GM19397 (cell line): ENCODE results near the gene MATN3.
"Not testable (repeated sequence)": the region's sequence is repeated elsewhere in the genome, so short reads cannot be mapped to it uniquely, and the experiment has no call there.

Experiments
- ATAC-seq: cut with Tn5 transposase; IDR thresholded peaks from one replicate; pipeline ENCODE4 v1.9.1; 2021; ENCODE audit warnings: mild to moderate bottlenecking, moderate library complexity; ENCODE audit not compliant: unreplicated experiment

Gene MATN3, protein sequence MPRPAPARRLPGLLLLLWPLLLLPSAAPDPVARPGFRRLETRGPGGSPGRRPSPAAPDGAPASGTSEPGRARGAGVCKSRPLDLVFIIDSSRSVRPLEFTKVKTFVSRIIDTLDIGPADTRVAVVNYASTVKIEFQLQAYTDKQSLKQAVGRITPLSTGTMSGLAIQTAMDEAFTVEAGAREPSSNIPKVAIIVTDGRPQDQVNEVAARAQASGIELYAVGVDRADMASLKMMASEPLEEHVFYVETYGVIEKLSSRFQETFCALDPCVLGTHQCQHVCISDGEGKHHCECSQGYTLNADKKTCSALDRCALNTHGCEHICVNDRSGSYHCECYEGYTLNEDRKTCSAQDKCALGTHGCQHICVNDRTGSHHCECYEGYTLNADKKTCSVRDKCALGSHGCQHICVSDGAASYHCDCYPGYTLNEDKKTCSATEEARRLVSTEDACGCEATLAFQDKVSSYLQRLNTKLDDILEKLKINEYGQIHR

DNA sequence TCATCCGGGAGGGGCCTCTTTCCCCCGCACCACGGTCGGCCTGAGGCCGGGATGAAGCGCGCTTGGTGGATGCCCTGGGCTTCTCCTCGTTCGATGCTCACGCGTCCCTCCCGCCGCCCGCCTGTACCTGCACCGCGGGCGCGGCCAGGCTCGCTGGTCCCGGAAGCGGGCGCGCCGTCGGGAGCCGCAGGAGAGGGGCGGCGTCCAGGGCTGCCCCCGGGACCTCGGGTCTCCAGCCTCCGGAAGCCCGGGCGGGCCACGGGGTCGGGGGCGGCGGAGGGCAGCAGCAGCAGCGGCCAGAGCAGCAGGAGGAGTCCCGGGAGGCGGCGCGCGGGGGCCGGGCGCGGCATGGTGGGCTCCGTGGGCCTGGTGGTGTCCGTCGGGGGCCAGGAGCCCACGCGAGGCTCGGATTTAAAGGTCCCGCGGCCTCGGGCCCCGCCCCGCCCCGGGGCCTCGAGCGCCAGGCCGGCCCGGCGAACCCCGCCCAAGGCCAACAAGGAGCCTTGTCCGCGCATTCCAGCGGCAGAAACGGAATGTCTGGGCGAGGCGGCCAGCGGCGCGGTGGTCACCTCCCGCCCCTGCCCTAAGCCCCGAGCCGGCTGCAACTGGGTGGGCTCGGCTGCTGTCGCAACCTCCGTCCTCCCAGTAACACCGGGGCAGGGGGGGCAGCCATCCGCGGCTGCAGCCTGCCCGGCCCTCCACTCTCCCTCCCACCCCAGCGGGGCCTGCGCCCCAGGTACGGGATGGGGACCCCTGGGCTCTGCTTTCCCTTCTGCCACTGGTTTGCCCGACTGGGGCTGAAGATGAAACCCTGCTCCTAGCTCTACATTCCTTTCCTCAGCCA is at the start of gene MATN3:
TSS of gene MATN3 (minus strand) at position 387 of the 844 bp plus-strand sequence. CDS start at position 350, 37 bp downstream.
- ATAC-seq = no peak

- ATAC-seq = no peak
Observed at GRCh38 chr2:20061940-20062339, 49.5 kb upstream of the MATN3 start.

DNA sequence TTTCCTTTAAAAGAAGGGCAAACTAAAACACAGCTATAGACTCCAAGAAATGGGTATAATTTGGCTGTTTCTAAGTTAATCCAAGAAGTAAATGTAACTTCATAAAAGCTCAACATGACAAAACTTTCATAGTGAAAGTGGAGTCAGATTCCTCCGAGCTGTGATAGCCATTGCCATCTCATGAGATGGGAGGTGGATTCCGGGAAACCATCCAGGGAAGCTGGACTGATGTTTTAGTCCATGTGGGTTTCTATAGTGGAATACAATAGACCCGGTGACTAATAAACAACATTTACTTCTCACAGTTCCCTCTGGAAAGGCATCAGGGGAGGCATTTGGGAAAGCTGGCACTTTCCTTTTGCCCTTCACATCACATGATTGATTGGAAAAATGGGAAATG is 49.0 kb upstream of the MATN3 start:
- ATAC-seq = no peak

DNA sequence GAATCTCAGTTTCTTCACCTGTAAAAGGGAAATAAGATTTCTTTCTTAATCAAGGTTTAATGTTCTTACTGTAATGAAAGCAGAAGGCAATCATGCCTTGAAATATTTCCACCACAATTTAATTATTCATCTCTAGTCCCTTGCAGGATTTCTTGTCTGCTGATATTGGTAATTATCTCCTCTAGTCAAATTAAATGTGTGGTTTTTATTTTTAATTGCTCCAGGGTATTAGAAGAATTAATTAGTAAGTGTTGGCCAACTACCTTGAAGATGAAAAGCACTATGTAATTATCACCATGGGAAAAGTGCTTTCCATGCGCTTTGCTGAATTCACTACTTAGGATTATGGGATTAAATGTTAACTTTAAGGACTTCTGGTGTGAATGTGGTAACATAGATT is 47.6 kb upstream of the MATN3 start:
- no peak for ATAC-seq

- no peak for ATAC-seq
Observed at GRCh38 chr2:20057268-20057667, 44.8 kb upstream of the MATN3 start.

DNA sequence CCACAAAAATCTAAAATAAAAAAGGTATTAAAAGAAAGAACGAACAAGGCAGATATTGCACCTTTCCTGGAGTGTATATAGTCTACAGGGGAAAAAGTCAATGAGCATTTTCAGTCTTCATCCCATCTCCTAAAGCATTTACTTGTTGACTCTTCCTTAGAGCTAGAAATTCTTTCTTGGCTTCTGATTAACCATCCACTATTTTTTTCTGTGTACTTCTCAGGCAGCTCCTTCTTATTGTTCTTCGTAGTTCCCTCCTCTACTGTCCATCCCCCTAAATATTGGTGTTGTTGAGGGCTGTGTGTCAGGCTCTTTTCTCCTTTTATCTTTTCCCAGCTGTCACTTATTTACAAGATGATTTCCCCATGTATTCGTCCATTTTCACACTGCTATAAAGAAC is 42.5 kb upstream of the MATN3 start:
- no peak for ATAC-seq

DNA sequence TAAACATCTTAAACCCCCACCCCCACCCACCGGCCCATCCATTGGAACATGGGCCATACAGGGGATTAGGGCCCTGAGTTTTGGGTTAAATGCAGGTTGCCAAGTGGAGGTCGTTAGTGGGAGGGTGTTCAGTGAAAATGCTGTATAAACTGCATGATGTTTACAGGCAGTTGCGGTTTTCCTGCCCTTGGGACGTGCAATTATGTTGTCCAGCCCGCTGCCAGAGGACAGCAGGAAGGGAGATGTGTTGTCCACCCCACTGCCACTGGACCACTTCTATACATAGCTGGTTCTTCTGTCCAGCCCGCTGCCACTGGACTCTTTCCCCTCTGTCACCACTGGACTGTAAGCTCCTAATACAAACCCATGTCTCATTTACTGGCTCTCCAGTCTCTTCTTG is 41.7 kb upstream of the MATN3 start:
- ATAC-seq = no peak

DNA sequence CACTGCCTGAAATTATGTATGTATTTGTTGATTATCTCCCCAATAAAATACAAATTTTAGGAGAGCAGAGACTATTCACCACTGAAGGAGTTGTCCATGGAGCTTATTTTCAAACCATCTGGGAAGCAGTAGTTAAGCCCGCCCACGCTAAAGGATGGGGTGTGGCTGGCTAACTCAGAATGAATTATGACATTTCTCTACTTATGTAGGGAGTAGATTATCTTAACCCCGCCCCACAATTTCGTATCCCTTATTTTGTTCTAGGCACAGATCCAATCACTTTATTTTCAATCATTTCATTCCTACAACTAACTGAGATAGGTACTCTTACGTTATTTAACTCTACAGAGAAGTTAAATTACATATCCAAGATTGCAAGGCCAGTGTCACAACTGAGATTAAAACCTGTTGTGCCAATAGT is 40.4 kb upstream of the MATN3 start:
- ATAC-seq = no peak

GRCh38 chr2:20052229-20052851 is 39.9 kb upstream of the MATN3 start:
- no peak for ATAC-seq

DNA sequence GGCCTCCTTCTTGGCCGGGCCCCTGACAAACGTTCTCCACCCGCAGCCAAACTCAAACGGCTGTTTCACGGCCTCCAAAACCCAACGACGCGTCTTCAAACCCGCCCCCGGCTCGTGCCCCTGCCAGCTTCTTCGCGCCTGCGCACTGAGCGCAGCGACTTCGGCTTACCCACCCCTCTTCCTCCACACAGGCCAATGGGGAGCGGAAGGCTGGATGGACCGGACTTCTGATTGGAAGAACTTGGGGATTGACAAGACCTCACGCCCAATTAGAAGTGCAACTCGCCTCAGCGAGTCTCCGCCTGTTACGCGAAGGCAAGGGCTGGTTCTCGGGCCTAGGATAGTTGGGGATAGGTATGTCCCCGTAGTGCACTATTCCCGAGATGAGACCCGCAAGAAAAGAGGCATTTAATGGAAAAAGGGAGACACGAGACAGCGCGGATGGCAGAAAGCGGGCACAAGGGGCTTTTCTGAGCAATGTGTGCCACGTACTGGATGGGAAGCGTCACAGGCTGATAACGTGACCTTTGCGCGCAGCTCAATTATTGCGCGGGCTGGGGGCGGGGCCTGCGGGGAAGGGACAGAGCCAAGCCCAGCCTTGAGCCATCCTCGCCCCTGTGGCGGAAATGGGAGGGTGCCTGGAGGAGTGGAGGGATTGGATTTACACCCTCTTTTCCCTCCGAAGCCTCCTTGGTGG is 39.2 kb upstream of the MATN3 start, which contains the start of gene LAPTM4A:
TSS of gene LAPTM4A (minus strand) at position 97 of the 697 bp plus-strand sequence. CDS start 108 bp downstream, outside the sequence.
- peak; percentile 96 for ATAC-seq

- ATAC-seq = peak; percentile 18
Observed at GRCh38 chr2:20050646-20051531, 38.4 kb upstream of the MATN3 start.

GRCh38 chr2:20050104-20050645 is 37.7 kb upstream of the MATN3 start:
- no peak for ATAC-seq

- ATAC-seq = no peak
Observed at GRCh38 chr2:20049637-20050036, 37.2 kb upstream of the MATN3 start.

- ATAC-seq = no peak
Observed at GRCh38 chr2:20048488-20049448, 36.3 kb upstream of the MATN3 start.

GRCh38 chr2:20045712-20046292 is 33.3 kb upstream of the MATN3 start:
- not testable (repeated sequence) for ATAC-seq

DNA sequence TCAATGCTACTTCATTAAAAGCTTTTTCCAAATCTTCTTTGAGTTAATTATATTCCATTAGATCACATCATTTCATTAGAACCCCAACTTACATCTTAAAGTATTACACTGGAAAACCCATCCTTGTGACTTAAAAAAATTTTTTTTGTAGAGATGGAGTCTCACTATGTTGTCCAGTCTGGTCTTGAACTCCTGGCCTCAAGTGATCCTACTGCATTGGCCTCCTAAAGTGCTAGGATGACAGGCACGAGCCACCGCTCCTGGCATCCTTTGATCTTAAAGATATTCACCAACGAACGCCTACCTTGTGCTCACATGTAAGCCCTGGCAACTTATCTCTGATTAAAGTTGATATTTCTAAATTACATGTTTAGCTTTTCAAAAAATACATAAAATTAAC is 32.3 kb upstream of the MATN3 start:
- ATAC-seq = no peak

GRCh38 chr2:20042531-20042930 is 30.1 kb upstream of the MATN3 start:
- ATAC-seq = no peak
